ENCODE measurements around the gene BMERB1. TPM values are rescaled to one million over a fixed set of nuclear protein-coding genes. Genes with fewer than 3 reads are reported as not detected.
"Not testable (repeated sequence)": the region's sequence is repeated elsewhere in the genome, so short reads cannot be mapped to it uniquely, and the experiment has no call there.

The BMERB1 gene
- total RNA-seq, 1 donor from 2014 or later, result 45.4 TPM

DNA sequence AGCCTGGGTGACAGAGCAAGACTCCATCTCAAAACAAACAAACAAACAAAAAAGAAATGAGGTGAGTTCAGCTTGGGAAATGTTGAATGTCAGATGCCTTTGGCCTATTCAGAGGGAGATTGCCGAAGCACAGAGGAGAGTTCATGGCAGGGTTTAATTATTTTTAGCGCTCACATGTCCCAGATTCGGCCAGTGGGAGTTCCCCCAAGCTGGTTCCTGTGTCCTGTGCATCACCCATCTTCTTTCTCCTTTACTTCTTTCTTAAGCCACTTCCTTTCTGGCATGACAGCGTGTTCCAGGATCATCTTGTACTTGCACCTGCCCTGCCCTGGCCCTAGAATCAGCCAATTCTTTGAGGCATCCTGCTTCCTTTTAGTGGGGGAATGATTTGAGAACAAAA is 29.6 kb upstream of the BMERB1 start:
- DNase-seq (ENCODE audit: low spot score in 2 of 2), result peak in 1 of 2 donors; percentile 66
- Histone ChIP-seq H3K4me3 (no peak overlapping the region), H3K27me3 (no peaks in the 10 kb centered on the region), H3K4me1 (no peaks in the 10 kb centered on the region), H3K9me3 (no peaks in the 10 kb centered on the region), H3K36me3 (peaks cover 0 to 8% of the 10 kb centered on the region in 2 donors), H3K27ac (no peak overlapping the region)
- intact Hi-C loops (cut with DNase I), result no loop called here
- TF ChIP-seq, protein P1, sequence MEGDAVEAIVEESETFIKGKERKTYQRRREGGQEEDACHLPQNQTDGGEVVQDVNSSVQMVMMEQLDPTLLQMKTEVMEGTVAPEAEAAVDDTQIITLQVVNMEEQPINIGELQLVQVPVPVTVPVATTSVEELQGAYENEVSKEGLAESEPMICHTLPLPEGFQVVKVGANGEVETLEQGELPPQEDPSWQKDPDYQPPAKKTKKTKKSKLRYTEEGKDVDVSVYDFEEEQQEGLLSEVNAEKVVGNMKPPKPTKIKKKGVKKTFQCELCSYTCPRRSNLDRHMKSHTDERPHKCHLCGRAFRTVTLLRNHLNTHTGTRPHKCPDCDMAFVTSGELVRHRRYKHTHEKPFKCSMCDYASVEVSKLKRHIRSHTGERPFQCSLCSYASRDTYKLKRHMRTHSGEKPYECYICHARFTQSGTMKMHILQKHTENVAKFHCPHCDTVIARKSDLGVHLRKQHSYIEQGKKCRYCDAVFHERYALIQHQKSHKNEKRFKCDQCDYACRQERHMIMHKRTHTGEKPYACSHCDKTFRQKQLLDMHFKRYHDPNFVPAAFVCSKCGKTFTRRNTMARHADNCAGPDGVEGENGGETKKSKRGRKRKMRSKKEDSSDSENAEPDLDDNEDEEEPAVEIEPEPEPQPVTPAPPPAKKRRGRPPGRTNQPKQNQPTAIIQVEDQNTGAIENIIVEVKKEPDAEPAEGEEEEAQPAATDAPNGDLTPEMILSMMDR (IDR thresholded peaks at IDR 0.05), result no peak

DNA sequence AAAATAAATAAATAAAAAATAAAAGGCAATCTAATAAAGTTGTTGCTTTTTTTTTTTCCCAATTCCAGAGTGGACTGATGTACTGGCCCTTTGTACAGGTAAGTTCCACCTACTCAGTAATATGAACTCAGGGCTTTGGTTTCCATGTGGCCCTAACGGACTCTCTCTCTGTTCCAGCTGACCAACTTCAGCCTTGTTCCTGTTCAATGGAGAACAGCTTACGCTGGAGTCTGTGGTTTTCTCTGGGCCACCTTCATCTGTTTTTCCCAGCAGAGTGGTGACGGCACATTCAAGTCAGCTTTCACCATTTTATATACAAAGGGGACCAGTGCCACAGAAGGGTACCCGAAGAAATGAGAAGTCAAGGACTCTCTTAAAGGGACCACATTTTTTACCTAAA is 26.6 kb upstream of the BMERB1 start:
- H3K4me1 ChIP-seq; H3K27me3 ChIP-seq; H3K4me3 ChIP-seq; H3K36me3 ChIP-seq; intact Hi-C loops (cut with DNase I); H3K27ac ChIP-seq; DNase-seq (ENCODE audit: low spot score in 2 of 2); H3K9me3 ChIP-seq: not testable (repeated sequence)

DNA sequence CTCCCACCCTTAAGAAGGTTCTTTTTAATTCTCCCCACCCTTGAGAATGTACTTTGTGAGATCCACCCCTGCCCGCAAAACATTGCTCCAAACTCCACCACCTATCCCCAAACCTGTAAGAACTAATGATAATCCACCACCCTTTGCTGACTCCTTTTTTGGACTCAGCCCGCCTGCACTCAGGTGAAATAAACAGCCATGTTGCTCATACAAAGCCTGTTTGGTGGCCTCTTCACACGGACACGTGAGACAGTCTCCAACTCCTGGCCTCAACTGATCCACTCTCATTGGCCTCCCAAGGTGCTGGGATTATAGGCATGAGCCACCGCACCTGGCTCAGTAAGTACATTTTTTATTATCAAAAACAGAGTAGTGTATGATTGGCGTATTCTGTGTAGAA is 24.9 kb upstream of the BMERB1 start:
- H3K36me3 ChIP-seq; H3K27ac ChIP-seq; intact Hi-C loops (cut with DNase I); H3K4me1 ChIP-seq; H3K4me3 ChIP-seq; H3K9me3 ChIP-seq; DNase-seq (ENCODE audit: low spot score in 2 of 2); H3K27me3 ChIP-seq: not testable (repeated sequence)

DNA sequence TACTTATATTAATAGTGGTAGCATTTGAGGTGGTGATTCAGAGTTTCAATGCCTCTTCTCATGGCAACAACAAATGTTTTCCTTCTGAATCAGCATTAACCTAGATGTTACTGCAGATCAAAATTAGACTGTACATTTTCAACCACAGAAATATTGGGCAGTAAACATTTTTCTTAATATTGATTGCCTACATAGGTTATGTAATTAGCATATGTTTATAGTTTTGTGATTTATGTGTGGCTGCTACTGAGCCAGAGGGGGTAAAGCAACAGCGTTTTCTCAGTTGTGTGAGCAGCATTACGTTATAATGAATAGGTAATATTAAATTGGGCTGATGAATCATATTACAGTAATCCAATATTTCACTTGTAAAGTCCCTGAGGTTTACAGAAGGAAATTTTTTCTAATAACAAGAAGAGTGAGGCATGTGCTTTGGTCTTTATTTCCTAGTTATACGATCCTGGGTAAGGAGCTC is 18.8 kb upstream of the BMERB1 start:
- TF ChIP-seq, protein P1 (IDR thresholded peaks at IDR 0.05), result no peak
- no peak overlapping the region for H3K27ac ChIP-seq
- H3K9me3 ChIP-seq, result no peaks in the 10 kb centered on the region
- no peaks in the 10 kb centered on the region for H3K4me1 ChIP-seq
- no peak overlapping the region for H3K4me3 ChIP-seq
- no peaks in the 10 kb centered on the region for H3K27me3 ChIP-seq
- intact Hi-C loops (cut with DNase I), result no loop called here
- no peaks in the 10 kb centered on the region for H3K36me3 ChIP-seq
- DNase-seq (ENCODE audit: low spot score in 2 of 2), result no peak

DNA sequence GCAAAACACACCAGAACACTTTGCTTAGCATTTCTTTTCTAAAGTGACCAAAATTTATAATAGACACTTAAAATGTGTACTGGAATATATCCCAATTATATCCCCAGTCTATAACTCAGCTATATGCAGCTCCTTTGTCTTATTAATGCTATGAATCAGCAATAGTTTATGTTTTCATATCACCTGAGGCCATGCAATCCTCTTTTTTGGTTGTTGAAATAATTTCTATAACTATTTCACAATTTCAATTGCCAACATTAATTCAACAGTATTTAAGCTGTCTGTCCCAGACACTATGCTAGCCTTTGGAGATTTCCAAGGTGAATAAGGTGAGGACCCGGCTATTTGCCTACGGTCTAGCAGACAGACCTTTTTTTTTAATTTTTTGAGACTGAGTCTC is 17.2 kb upstream of the BMERB1 start:
- no peaks in the 10 kb centered on the region for H3K4me1 ChIP-seq
- no peak overlapping the region for H3K4me3 ChIP-seq
- no peaks in the 10 kb centered on the region for H3K36me3 ChIP-seq
- no peaks in the 10 kb centered on the region for H3K27me3 ChIP-seq
- intact Hi-C loops (cut with DNase I), result no loop called here
- no peak for DNase-seq (ENCODE audit: low spot score in 2 of 2)
- TF ChIP-seq, protein P1 (IDR thresholded peaks at IDR 0.05), result no peak
- no peaks in the 10 kb centered on the region for H3K9me3 ChIP-seq
- no peak overlapping the region for H3K27ac ChIP-seq

DNA sequence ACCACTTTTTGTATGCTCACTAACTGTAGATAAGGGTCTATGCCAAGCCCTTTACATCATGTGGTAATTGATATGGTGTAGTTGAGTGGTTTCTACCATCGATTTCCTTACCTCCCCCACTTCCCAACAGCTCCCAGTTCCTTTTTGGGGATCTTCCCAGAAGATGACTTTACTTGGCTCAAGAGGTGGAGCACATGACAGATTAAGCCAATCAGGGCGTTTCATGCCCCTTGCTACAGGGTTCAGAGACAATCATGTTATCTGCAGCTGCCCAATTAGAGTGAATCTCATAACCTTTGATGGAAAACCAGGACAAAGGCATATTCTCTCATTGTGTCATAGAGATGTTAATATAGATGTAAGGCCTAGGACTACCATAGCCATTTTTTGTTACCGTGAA is 16.2 kb upstream of the BMERB1 start:
- H3K9me3 ChIP-seq, result no peaks in the 10 kb centered on the region
- no peaks in the 10 kb centered on the region for H3K27me3 ChIP-seq
- no peak for DNase-seq (ENCODE audit: low spot score in 2 of 2)
- no peak overlapping the region for H3K27ac ChIP-seq
- no peak overlapping the region for H3K4me3 ChIP-seq
- intact Hi-C loops (cut with DNase I), result no loop called here
- no peaks in the 10 kb centered on the region for H3K4me1 ChIP-seq
- TF ChIP-seq, protein P1 (IDR thresholded peaks at IDR 0.05), result no peak
- no peaks in the 10 kb centered on the region for H3K36me3 ChIP-seq

DNA sequence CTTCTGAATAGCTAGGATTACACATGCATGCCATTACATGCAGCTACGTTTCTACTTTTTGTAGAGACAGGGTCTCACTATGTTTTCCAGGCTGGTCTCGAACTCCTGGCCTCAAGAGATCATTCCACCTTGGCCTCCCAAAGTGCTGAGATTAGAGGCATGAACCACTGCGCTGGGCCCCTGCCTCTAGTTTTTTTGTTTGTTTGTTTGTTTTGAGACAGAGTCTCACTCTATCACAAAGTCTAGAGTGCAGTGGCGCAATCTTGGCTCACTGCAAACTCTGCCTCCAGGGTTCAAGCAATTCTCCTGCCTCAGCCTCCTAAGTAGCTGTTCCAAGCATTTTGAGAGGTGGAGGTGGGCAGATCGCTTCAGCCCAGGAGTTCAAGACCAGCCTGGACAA is 12.7 kb upstream of the BMERB1 start:
- H3K27me3 ChIP-seq; intact Hi-C loops (cut with DNase I); H3K4me1 ChIP-seq; H3K27ac ChIP-seq; H3K4me3 ChIP-seq; DNase-seq (ENCODE audit: low spot score in 2 of 2); H3K36me3 ChIP-seq; H3K9me3 ChIP-seq: not testable (repeated sequence)
